Right lobe of liver (tissue), 4 donors: ENCODE measurements around the gene ATP10A.

Experiments used
- POLR2A ChIP-seq: fragments of 450-650 bp; IDR thresholded peaks from one replicate; pipeline ENCODE4 v1.6.1; 2017; ENCODE audit warnings: antibody characterized with exemption, mild to moderate bottlenecking
- TF ChIP-seq, protein P1 (sequence below), 4 donors: fragments of 200-600 bp in 3 of 4; fragments of 450-650 bp in 1 of 4; IDR thresholded peaks; one replicate each; pipeline versions ENCODE4 v1.5.1 to v1.8.0; 2016 to 2022; ENCODE audit warnings: antibody characterized with exemption in 4 of 4, mild to moderate bottlenecking in 2 of 4
- donor health status: DM: no; HTN: no; CAD: no.
- donor health status: DM: no; HTN: no; CAD: no.
- donor health status: DM: no; HTN: yes; CAD: no.

DNA sequence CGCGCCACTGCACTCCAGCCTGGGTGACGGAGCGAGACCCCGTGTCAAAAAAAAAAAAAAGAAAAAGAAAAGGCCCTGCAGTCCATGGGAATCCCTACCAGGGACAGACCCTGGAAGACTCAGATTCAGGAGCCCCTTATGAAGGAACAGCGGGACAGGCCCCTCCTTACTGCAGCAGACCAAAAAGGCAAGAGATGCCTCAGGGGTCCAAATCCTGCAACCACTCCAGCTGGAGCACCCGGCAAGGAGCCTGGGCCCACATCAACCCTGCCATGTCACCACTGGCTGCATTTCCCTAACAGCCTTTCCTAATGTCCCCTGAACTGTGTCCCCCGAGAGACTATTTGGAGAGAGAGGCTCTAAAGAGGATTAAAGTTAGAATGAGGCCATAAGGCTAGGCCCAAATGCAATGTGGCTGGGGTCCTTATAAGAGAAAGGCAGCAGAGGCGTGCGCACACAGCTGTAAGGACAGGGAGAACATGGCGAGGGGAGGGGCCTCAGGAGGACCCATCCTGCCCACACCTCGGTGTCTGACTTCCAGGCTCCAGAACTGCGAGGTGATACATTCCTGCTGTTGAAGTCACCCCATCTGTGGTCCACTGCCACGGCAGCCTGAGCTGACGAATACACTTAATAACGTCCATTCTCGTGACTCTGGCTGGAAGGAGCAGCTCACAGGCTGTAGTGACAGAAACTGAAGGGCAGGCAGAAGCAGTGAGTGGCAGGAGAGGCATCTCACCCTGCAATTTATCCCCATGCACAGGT is 78.1 kb downstream of the ATP10A start:
- TF ChIP-seq POLR2A, result no peak
- TF ChIP-seq, protein P1, sequence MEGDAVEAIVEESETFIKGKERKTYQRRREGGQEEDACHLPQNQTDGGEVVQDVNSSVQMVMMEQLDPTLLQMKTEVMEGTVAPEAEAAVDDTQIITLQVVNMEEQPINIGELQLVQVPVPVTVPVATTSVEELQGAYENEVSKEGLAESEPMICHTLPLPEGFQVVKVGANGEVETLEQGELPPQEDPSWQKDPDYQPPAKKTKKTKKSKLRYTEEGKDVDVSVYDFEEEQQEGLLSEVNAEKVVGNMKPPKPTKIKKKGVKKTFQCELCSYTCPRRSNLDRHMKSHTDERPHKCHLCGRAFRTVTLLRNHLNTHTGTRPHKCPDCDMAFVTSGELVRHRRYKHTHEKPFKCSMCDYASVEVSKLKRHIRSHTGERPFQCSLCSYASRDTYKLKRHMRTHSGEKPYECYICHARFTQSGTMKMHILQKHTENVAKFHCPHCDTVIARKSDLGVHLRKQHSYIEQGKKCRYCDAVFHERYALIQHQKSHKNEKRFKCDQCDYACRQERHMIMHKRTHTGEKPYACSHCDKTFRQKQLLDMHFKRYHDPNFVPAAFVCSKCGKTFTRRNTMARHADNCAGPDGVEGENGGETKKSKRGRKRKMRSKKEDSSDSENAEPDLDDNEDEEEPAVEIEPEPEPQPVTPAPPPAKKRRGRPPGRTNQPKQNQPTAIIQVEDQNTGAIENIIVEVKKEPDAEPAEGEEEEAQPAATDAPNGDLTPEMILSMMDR (IDR thresholded peaks at IDR 0.05), result no peak
